ENCODE measurements around the gene GSTA1. TPM values are rescaled to one million over a fixed set of nuclear protein-coding genes. Genes with fewer than 3 reads are reported as not detected.
"Not testable (repeated sequence)": the region's sequence is repeated elsewhere in the genome, so short reads cannot be mapped to it uniquely, and the experiment has no call there.

Gene GSTA1
- polyA plus RNA-seq (2013, experiment 1 of 2): 1.9 TPM
- 1.5 TPM for polyA plus RNA-seq (2013, experiment 2 of 2)

- not testable (repeated sequence) for H2BK5ac ChIP-seq (ENCODE audit: low read length); H3K4ac ChIP-seq (ENCODE audit: low read depth, low read length); H3K4me2 ChIP-seq (ENCODE audit: low read length); H4K8ac ChIP-seq (ENCODE audit: low read depth, low read length); H2BK15ac ChIP-seq (replicated peaks; ENCODE audit: low read depth); H2BK120ac ChIP-seq (ENCODE audit: low read depth, low read length); H4K5ac ChIP-seq (ENCODE audit: low read length); H3K79me2 ChIP-seq (ENCODE audit: control insufficient read depth, insufficient read depth, low read length); H3K18ac ChIP-seq (ENCODE audit: low read length); H3K36me3 ChIP-seq (ENCODE audit: control insufficient read depth, insufficient read depth, low read length); H3K9ac ChIP-seq (ENCODE audit: low read length); H2AK5ac ChIP-seq (ENCODE audit: low read length); H3K23ac ChIP-seq (ENCODE audit: low read length); H3K79me1 ChIP-seq (ENCODE audit: low read length); H3K4me3 ChIP-seq (ENCODE audit: low read length); H3K27me3 ChIP-seq (ENCODE audit: insufficient read depth, low read length, poor library complexity); H3K4me1 ChIP-seq (ENCODE audit: control insufficient read depth, low read depth, low read length); H3K27ac ChIP-seq (ENCODE audit: low read depth, low read length); H3K56ac ChIP-seq (ENCODE audit: low read length)
- peak; percentile 24 for DNase-seq
- WGBS (ENCODE audit: extremely low coverage, insufficient coverage, low lambda C conversion rate): no CpG with 5 or more reads among the region's 5 CpGs
These were observed at the start of gene GSTA1 for GRCh38 chr6:52803668-52804255. GSTA1 (minus strand) TSS chr6:52803816; CDS start chr6:52799267, 4,549 bp downstream.

- Histone ChIP-seq H3K4me3 (ENCODE audit: low read length) (no peak overlapping the region), H3K27me3 (ENCODE audit: insufficient read depth, low read length, poor library complexity) (no peaks in the 10 kb centered on the region), H2BK15ac (replicated peaks; ENCODE audit: low read depth) (no peak overlapping the region), H3K9ac (ENCODE audit: low read length) (no peak overlapping the region), H2BK120ac (ENCODE audit: low read depth, low read length) (no peak overlapping the region), H3K79me2 (ENCODE audit: control insufficient read depth, insufficient read depth, low read length) (no peaks in the 10 kb centered on the region), H3K23ac (ENCODE audit: low read length) (no peak overlapping the region), H4K5ac (ENCODE audit: low read length) (no peak overlapping the region), H3K4me2 (ENCODE audit: low read length) (no peak overlapping the region), H2AK5ac (ENCODE audit: low read length) (no peak overlapping the region), H3K27ac (ENCODE audit: low read depth, low read length) (no peak overlapping the region), H3K56ac (ENCODE audit: low read length) (no peak overlapping the region), H4K8ac (ENCODE audit: low read depth, low read length) (no peak overlapping the region), H3K4ac (ENCODE audit: low read depth, low read length) (no peak overlapping the region), H3K18ac (ENCODE audit: low read length) (no peak overlapping the region), H3K4me1 (ENCODE audit: control insufficient read depth, low read depth, low read length) (no peaks in the 10 kb centered on the region), H3K79me1 (ENCODE audit: low read length) (no peaks in the 10 kb centered on the region), H3K36me3 (ENCODE audit: control insufficient read depth, insufficient read depth, low read length) (no peaks in the 10 kb centered on the region), H2BK5ac (ENCODE audit: low read length) (no peak overlapping the region)
- WGBS (ENCODE audit: extremely low coverage, insufficient coverage, low lambda C conversion rate): no CpG with 5 or more reads among the region's 4 CpGs
- DNase-seq: no peak
These were observed 45.5 kb upstream of the GSTA1 start for GRCh38 chr6:52849137-52849536.

- no peak overlapping the region for H4K5ac ChIP-seq (ENCODE audit: low read length)
- no peak overlapping the region for H2AK5ac ChIP-seq (ENCODE audit: low read length)
- no peaks in the 10 kb centered on the region for H3K27me3 ChIP-seq (ENCODE audit: insufficient read depth, low read length, poor library complexity)
- no peak overlapping the region for H4K8ac ChIP-seq (ENCODE audit: low read depth, low read length)
- H3K4me2 ChIP-seq (ENCODE audit: low read length): no peak overlapping the region
- H3K18ac ChIP-seq (ENCODE audit: low read length): no peak overlapping the region
- H3K79me2 ChIP-seq (ENCODE audit: control insufficient read depth, insufficient read depth, low read length): no peaks in the 10 kb centered on the region
- H2BK5ac ChIP-seq (ENCODE audit: low read length): no peak overlapping the region
- no peaks in the 10 kb centered on the region for H3K79me1 ChIP-seq (ENCODE audit: low read length)
- H3K23ac ChIP-seq (ENCODE audit: low read length): no peak overlapping the region
- no peak overlapping the region for H2BK120ac ChIP-seq (ENCODE audit: low read depth, low read length)
- no peak overlapping the region for H3K27ac ChIP-seq (ENCODE audit: low read depth, low read length)
- H3K56ac ChIP-seq (ENCODE audit: low read length): no peak overlapping the region
- DNase-seq: no peak
- no peaks in the 10 kb centered on the region for H3K36me3 ChIP-seq (ENCODE audit: control insufficient read depth, insufficient read depth, low read length)
- WGBS (ENCODE audit: extremely low coverage, insufficient coverage, low lambda C conversion rate): no CpG with 5 or more reads among the region's 1 CpG
- no peak overlapping the region for H3K9ac ChIP-seq (ENCODE audit: low read length)
- H2BK15ac ChIP-seq (replicated peaks; ENCODE audit: low read depth): no peak overlapping the region
- no peaks in the 10 kb centered on the region for H3K4me1 ChIP-seq (ENCODE audit: control insufficient read depth, low read depth, low read length)
- H3K4me3 ChIP-seq (ENCODE audit: low read length): no peak overlapping the region
- no peak overlapping the region for H3K4ac ChIP-seq (ENCODE audit: low read depth, low read length)
These were observed 42.4 kb upstream of the GSTA1 start for GRCh38 chr6:52846002-52846401.

- no peak overlapping the region for H4K8ac ChIP-seq (ENCODE audit: low read depth, low read length)
- H3K79me1 ChIP-seq (ENCODE audit: low read length): no peaks in the 10 kb centered on the region
- H3K56ac ChIP-seq (ENCODE audit: low read length): no peak overlapping the region
- no peak overlapping the region for H3K9ac ChIP-seq (ENCODE audit: low read length)
- no peaks in the 10 kb centered on the region for H3K4me1 ChIP-seq (ENCODE audit: control insufficient read depth, low read depth, low read length)
- no peak overlapping the region for H2BK5ac ChIP-seq (ENCODE audit: low read length)
- no peak overlapping the region for H3K18ac ChIP-seq (ENCODE audit: low read length)
- no peak overlapping the region for H2AK5ac ChIP-seq (ENCODE audit: low read length)
- no peaks in the 10 kb centered on the region for H3K27me3 ChIP-seq (ENCODE audit: insufficient read depth, low read length, poor library complexity)
- H3K27ac ChIP-seq (ENCODE audit: low read depth, low read length): no peak overlapping the region
- H3K4ac ChIP-seq (ENCODE audit: low read depth, low read length): no peak overlapping the region
- no peak overlapping the region for H3K4me3 ChIP-seq (ENCODE audit: low read length)
- H2BK15ac ChIP-seq (replicated peaks; ENCODE audit: low read depth): no peak overlapping the region
- H3K4me2 ChIP-seq (ENCODE audit: low read length): no peak overlapping the region
- H3K23ac ChIP-seq (ENCODE audit: low read length): no peak overlapping the region
- H4K5ac ChIP-seq (ENCODE audit: low read length): no peak overlapping the region
- no peak for DNase-seq
- no CpG with 5 or more reads among the region's 4 CpGs for WGBS (ENCODE audit: extremely low coverage, insufficient coverage, low lambda C conversion rate)
- no peaks in the 10 kb centered on the region for H3K79me2 ChIP-seq (ENCODE audit: control insufficient read depth, insufficient read depth, low read length)
- H3K36me3 ChIP-seq (ENCODE audit: control insufficient read depth, insufficient read depth, low read length): no peaks in the 10 kb centered on the region
- no peak overlapping the region for H2BK120ac ChIP-seq (ENCODE audit: low read depth, low read length)
These were observed 40.0 kb upstream of the GSTA1 start for GRCh38 chr6:52843605-52844004.

GRCh38 chr6:52840763-52841585 is 37.4 kb upstream of the GSTA1 start, which contains the start of gene GSTA5:
GSTA5 (minus strand) TSS chr6:52840813.
- Histone ChIP-seq H2BK15ac (replicated peaks; ENCODE audit: low read depth) (no peak within 1 kb of the TSS), H3K18ac (ENCODE audit: low read length) (no peak within 1 kb of the TSS), H3K79me1 (ENCODE audit: low read length) (no peaks in the 10 kb centered on the region), H3K79me2 (ENCODE audit: control insufficient read depth, insufficient read depth, low read length) (no peaks in the 10 kb centered on the region), H3K4me3 (ENCODE audit: low read length) (no peak within 1 kb of the TSS), H3K9ac (ENCODE audit: low read length) (no peak within 1 kb of the TSS), H3K4me2 (ENCODE audit: low read length) (no peak within 1 kb of the TSS), H3K27ac (ENCODE audit: low read depth, low read length) (no peak within 1 kb of the TSS), H2BK120ac (ENCODE audit: low read depth, low read length) (no peak within 1 kb of the TSS), H2AK5ac (ENCODE audit: low read length) (no peak within 1 kb of the TSS), H3K27me3 (ENCODE audit: insufficient read depth, low read length, poor library complexity) (no peaks in the 10 kb centered on the region), H3K23ac (ENCODE audit: low read length) (no peak within 1 kb of the TSS), H3K4me1 (ENCODE audit: control insufficient read depth, low read depth, low read length) (no peaks in the 10 kb centered on the region), H4K5ac (ENCODE audit: low read length) (no peak within 1 kb of the TSS), H3K36me3 (ENCODE audit: control insufficient read depth, insufficient read depth, low read length) (no peaks in the 10 kb centered on the region), H2BK5ac (ENCODE audit: low read length) (no peak within 1 kb of the TSS), H3K56ac (ENCODE audit: low read length) (no peak within 1 kb of the TSS), H3K4ac (ENCODE audit: low read depth, low read length) (no peak within 1 kb of the TSS), H4K8ac (ENCODE audit: low read depth, low read length) (no peak within 1 kb of the TSS)
- no peak for DNase-seq
- WGBS (ENCODE audit: extremely low coverage, insufficient coverage, low lambda C conversion rate): no CpG with 5 or more reads among the region's 5 CpGs
